ENCODE results near the gene DNAL4. TPM values are rescaled to one million over a fixed set of nuclear protein-coding genes. Genes with fewer than 3 reads are reported as not detected.

DNAL4 gene
- total RNA-seq, 2 donors from 2014 or later = 24.8 to 29.8 TPM

DNA sequence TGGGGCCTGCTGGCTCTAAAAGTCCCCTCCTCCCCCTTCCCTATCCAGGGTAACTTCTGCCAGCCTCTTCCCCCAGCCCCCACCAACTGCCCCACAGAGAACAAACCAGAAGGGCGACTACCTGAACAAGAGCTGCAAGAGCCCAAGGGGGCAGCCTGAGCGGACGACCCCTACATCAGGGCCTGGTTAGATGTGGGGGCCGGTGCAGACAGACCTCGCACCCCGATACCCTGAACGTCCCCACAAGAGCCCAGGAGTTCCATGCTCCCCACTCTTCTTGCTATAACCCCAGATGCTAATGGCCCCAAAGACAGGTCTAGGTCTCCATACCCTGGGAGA lies 58.8 kb downstream of the DNAL4 start:
- peaks cover 42% of the 10 kb centered on the region for H3K36me3 Mint-ChIP-seq (ENCODE audit: low read depth)

DNA sequence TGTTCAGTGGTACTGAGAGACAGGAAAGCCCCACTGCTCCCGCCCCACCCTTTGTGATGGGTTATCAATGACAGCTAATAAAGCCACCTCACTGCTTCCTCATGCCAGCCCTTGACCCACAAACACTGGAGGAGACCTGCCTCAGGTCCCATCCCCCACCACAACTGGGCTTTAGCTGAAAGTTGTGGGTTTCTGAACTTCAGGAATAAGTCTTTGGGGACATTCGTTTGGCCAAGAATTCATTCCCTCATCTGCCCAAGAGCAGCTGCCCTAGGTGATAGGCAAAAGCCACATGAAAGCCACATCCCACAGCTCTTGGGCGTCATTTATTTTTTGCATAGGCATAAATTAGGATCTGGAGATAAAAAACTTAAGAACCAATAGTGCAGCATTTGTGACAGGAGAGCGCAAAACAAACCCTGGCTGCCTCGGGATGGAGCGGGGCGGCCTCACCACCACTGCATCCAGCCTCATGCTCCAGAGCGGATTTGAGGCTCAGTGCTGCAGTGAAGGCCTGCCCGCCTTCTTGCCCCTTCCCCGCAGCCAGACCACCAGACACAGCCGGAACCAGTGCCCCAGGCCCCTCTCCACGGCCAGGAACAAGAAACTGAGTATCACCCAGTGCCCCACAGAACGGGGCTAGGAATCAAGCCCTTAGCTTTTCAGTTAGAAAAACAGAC lies 59.4 kb downstream of the DNAL4 start:
- Histone ChIP-seq H3K27ac (ENCODE audit: low read depth, low read length) (peak overlapping the region; percentile 36), H3K9me3 (ENCODE audit: control insufficient read depth, low read length) (no peaks in the 10 kb centered on the region), H3K4me3 (ENCODE audit: low read length) (no peak overlapping the region), H3K27me3 (ENCODE audit: control insufficient read depth, insufficient read depth, low read length, poor library complexity, severe bottlenecking) (no peaks in the 10 kb centered on the region), H3K4me1 (ENCODE audit: control insufficient read depth, insufficient read depth, low read length) (no peaks in the 10 kb centered on the region), H3K9ac (ENCODE audit: extremely low read depth, low read length, poor library complexity, severe bottlenecking) (no peak overlapping the region), H3K36me3 (ENCODE audit: control insufficient read depth, insufficient read depth, low read length) (peaks cover 82% of the 10 kb centered on the region)
- Mint-ChIP-seq H3K27ac (no peak overlapping the region), H3K4me3 (no peak overlapping the region), H3K27me3 (ENCODE audit: insufficient read depth) (no peaks in the 10 kb centered on the region), H3K9me3 (no peaks in the 10 kb centered on the region), H3K4me1 (no peaks in the 10 kb centered on the region), H3K36me3 (ENCODE audit: low read depth) (peaks cover 37% of the 10 kb centered on the region)
- 91 to 92% methylated on average over 12 to 13 of the region's 13 CpGs for WGBS, 2 experiments (ENCODE audit: insufficient coverage in 1 of 2, insufficient read length in 1 of 2)
- TF ChIP-seq, protein P1, sequence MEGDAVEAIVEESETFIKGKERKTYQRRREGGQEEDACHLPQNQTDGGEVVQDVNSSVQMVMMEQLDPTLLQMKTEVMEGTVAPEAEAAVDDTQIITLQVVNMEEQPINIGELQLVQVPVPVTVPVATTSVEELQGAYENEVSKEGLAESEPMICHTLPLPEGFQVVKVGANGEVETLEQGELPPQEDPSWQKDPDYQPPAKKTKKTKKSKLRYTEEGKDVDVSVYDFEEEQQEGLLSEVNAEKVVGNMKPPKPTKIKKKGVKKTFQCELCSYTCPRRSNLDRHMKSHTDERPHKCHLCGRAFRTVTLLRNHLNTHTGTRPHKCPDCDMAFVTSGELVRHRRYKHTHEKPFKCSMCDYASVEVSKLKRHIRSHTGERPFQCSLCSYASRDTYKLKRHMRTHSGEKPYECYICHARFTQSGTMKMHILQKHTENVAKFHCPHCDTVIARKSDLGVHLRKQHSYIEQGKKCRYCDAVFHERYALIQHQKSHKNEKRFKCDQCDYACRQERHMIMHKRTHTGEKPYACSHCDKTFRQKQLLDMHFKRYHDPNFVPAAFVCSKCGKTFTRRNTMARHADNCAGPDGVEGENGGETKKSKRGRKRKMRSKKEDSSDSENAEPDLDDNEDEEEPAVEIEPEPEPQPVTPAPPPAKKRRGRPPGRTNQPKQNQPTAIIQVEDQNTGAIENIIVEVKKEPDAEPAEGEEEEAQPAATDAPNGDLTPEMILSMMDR (conservative IDR thresholded peaks at IDR 0.05) = no peak
- DNase-seq = no peak

More for the DNA sequence above, 58.8 kb downstream of the DNAL4 start:
- Mint-ChIP-seq H3K9me3 (no peaks in the 10 kb centered on the region), H3K4me3 (no peak overlapping the region), H3K4me1 (no peaks in the 10 kb centered on the region), H3K27ac (no peak overlapping the region), H3K27me3 (ENCODE audit: insufficient read depth) (no peaks in the 10 kb centered on the region)
- Histone ChIP-seq H3K36me3 (ENCODE audit: control insufficient read depth, insufficient read depth, low read length) (peaks cover 82% of the 10 kb centered on the region), H3K4me3 (ENCODE audit: low read length) (no peak overlapping the region), H3K9me3 (ENCODE audit: control insufficient read depth, low read length) (no peaks in the 10 kb centered on the region), H3K4me1 (ENCODE audit: control insufficient read depth, insufficient read depth, low read length) (no peaks in the 10 kb centered on the region), H3K27ac (ENCODE audit: low read depth, low read length) (no peak overlapping the region), H3K9ac (ENCODE audit: extremely low read depth, low read length, poor library complexity, severe bottlenecking) (no peak overlapping the region), H3K27me3 (ENCODE audit: control insufficient read depth, insufficient read depth, low read length, poor library complexity, severe bottlenecking) (no peaks in the 10 kb centered on the region)
- WGBS, 2 experiments (ENCODE audit: insufficient coverage in 1 of 2, insufficient read length in 1 of 2) = 91 to 100% methylated on average over 3 to 7 of the region's 7 CpGs
- TF ChIP-seq, protein P1 (conservative IDR thresholded peaks at IDR 0.05) = no peak
- no peak for DNase-seq

- H3K4me3 Mint-ChIP-seq = no peak overlapping the region
- 85 to 89% methylated on average over 3 to 8 of the region's 8 CpGs for WGBS, 2 experiments (ENCODE audit: insufficient coverage in 1 of 2, insufficient read length in 1 of 2)
- no peaks in the 10 kb centered on the region for H3K9me3 Mint-ChIP-seq
- no peaks in the 10 kb centered on the region for H3K4me1 Mint-ChIP-seq
- Histone ChIP-seq H3K36me3 (ENCODE audit: control insufficient read depth, insufficient read depth, low read length) (peaks cover 82% of the 10 kb centered on the region), H3K27me3 (ENCODE audit: control insufficient read depth, insufficient read depth, low read length, poor library complexity, severe bottlenecking) (no peaks in the 10 kb centered on the region), H3K4me3 (ENCODE audit: low read length) (no peak overlapping the region), H3K9ac (ENCODE audit: extremely low read depth, low read length, poor library complexity, severe bottlenecking) (no peak overlapping the region), H3K9me3 (ENCODE audit: control insufficient read depth, low read length) (no peaks in the 10 kb centered on the region), H3K4me1 (ENCODE audit: control insufficient read depth, insufficient read depth, low read length) (no peaks in the 10 kb centered on the region), H3K27ac (ENCODE audit: low read depth, low read length) (peak overlapping the region; percentile 29)
- H3K27me3 Mint-ChIP-seq (ENCODE audit: insufficient read depth) = no peaks in the 10 kb centered on the region
- TF ChIP-seq, protein P1 (conservative IDR thresholded peaks at IDR 0.05) = no peak
- peaks cover 37% of the 10 kb centered on the region for H3K36me3 Mint-ChIP-seq (ENCODE audit: low read depth)
- DNase-seq = no peak
- H3K27ac Mint-ChIP-seq = no peak overlapping the region
Observed at GRCh38 chr22:38733724-38734381, 60.1 kb downstream of the DNAL4 start.

Measured in endodermal cell (in vitro differentiated cells).